ENCODE measurements around the gene RSU1. TPM values are rescaled to one million over a fixed set of nuclear protein-coding genes. Genes with fewer than 3 reads are reported as not detected.
A peak's percentile ranks its signal among the peaks of the same experiment; 100 is the strongest.

Gene RSU1
- total RNA-seq, 1 donor from 2014 or later, result 33.0 TPM

DNA sequence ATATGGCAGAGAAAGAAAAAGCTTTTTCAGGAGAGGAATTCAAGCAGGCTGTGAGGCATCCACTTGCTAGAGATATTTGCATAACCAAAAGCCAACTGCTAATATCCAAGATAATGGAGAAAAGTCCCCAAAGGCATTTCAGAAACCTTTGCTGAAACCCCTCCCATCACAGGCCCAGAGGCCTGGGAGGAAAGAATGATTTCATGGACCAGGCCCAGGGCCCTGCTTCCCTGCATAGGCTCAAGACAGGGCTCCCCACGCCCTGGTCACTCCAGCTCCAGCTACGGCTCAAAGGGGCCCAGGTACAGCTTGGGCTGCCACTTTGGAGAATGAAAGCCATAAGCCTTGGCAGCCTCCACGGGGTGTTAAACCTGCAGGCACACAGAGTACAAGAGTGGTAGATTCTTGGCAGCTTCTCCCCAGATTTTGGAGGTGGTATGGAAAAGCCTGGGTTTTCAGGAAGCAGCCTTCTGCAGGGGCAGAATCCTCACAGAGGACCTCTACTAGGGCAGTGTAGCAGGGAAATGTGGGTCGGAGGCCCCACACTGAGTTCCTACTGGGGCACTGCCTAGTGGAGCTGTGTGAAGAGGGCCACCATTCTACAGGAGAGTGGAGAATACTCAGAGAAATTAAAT is 5.6 kb upstream of the RSU1 start:
- no peak for DNase-seq (ENCODE audit: low spot score in 2 of 2)
- no peak for FAIRE-seq

DNA sequence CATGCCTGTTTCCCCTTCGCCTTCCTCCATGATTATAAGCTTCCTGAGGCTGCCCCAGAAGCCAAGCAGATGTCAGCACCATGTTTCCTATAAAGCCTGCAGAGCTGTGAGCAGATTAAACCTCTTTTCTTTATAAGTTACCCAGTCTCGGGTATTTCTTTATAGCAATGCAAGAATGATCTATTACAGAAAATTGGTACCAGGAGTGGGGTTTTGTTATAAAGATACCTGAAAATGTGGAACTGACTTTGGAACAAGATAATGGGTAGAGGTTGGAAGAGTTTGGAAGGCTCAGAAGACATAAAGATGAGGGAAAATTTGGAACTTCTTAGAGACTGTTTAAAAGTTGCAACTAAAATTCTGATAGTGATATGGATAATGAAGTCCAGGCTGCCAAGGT is 4.8 kb upstream of the RSU1 start:
- DNase-seq (ENCODE audit: low spot score in 2 of 2) (no peak), FAIRE-seq (no peak)

DNA sequence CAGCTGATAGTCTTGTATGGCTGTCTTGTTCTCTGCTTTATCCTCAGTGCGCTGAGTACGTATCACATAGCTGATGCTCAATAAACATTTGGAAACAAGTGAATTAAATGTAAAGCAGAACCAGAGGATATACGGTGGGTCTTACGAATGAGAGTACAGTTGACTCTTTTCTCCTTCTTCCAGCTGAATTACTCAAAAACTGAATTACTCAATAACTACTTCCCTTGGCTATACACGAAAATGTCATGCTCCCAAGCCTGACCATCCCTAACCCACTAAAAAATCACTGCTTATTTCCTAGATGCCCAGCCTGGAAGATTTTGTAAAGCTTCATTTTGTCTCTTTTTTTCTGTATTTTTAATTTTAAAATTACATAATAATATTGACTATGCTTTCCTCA is 3.2 kb upstream of the RSU1 start:
- DNase-seq (ENCODE audit: low spot score in 2 of 2) (no peak), FAIRE-seq (no peak)

DNA sequence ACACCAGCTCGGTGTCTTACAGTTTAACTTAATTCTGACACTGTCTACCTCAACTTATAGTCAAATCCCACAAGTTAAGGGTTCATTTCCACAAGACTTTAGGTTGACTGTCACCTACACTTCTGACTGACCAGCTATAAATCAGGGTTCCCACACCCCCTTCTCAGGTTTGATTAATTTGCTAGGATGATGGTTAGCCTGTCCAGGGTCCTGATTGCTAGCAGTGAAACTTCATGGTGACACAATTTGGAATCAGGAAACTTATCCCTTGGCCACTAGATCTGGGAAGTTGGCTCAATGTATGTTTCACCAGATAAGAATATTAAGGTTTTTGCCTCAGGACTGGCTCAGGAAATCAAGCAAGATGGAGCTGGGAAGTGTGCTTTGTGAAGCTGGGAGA is 2.8 kb upstream of the RSU1 start:
- no peak for FAIRE-seq
- DNase-seq (ENCODE audit: low spot score in 2 of 2), result no peak

DNA sequence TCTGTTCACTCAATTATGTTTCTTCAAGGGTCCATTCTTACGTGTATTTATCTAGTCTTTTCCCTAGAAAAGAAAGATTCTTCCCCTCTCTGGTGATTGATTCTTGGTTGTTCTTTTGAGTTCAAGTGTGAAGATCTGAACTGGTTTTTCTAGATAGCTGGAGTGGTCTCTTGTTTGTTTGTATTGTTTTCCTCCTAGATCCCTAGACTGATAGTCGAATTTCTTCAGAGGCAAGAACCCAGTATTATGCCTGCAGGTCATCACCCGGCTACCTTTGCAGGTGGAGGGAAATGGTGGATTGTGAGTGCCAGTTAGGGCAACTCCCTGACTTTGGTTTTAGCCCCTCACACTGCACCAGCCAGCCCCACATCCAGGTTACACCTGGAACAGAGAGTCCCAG is 2.2 kb upstream of the RSU1 start:
- DNase-seq (ENCODE audit: low spot score in 2 of 2), result no peak
- FAIRE-seq, result no peak

DNA sequence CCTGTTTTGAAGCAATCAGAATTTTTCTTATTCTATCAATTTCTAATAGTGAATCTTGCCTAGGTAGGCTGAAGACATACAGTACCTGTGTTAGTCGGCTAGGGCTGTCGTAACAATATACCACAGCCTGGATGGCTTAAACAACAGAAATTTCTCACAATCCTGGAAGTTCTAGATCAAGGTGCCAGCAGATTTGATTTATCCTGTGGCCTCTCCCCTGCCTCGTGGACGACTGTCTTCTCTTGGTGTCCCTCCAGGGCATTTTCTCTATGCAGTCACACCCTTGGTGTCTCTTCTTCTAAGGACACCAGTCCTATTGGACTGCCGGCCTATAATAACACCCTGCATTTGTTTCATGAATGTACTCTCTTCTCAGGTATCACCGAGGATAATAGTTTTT is 1.8 kb upstream of the RSU1 start:
- no peak for FAIRE-seq
- DNase-seq (ENCODE audit: low spot score in 2 of 2), result no peak

DNA sequence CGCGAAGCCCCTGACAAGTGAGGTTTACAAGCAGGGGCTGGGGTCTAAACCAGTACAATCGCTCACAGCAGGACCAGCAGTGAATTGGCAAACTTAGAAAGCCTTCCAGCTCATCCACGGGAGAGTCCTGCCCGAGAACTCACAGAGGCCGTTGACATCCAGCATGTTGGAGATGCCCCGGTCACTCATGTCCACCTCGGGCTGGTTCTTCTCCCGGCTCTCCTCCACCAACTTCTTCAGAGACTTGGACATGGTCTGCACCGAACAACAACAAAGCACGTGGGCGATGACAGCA is 447 bp downstream of the RSU1 start:
- no peak for FAIRE-seq
- DNase-seq (ENCODE audit: low spot score in 2 of 2), result no peak

DNA sequence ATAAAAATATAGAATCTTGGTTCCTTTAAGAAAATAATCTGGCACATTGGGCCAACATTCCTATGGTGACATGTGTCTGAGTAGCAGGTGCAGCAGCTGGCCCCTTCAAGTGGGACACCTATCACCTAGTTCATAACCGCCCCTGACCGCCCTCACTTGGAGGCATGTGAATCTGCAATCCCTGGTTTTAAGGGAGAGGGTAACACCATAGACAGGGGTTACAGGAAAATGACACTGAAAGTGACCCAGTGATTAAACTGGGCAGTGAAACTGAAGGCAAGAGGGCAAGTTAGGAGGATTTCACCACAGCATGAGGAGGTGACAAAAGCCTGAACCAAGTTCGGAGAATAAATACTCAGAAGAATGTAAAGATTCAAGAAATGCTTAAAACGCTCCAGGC is 1.1 kb downstream of the RSU1 start:
- FAIRE-seq (no peak), DNase-seq (ENCODE audit: low spot score in 2 of 2) (no peak)

DNA sequence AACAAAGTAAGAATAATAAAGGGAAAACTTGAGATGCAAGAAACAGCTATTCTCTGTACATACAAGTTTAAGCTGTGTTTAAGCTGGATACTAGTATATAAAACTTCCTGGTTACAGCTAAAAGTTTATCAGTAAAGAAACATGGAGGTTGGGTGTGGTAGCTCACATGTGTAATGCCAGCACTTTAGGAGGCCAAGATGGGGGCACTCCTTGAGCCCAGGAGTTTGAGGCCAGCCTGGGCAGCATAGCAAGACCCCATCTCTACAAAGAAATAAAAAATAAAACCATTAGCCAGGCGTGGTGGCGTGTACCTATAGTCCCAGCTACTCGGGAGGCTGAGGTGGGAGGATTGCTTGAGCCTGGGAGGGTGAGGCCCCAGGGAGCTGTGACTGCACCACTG is 3.2 kb downstream of the RSU1 start:
- no peak for FAIRE-seq

DNA sequence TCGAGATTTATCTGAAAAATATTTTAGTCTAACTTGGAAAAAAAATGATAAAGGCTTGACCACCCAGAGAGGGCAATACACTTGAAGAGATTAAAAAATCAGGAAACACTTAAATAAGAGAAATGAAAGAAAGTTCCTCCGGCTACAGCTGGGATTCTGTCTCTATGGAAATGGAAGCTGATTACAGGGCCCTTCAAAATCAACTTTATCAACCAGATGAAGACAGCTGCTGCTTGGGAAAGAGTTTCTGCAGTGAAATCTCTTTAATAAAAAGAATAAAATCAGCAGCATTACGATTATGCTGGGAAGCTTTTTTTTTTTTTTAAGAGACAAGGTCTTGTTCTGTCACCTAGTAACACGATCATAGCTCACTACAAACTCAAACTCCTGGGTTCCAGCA is 4.5 kb downstream of the RSU1 start:
- DNase-seq (ENCODE audit: low spot score in 2 of 2), result no peak
- no peak for FAIRE-seq

More for the DNA sequence above, 3.2 kb downstream of the RSU1 start:
- no peak for DNase-seq (ENCODE audit: low spot score in 2 of 2)

DNA sequence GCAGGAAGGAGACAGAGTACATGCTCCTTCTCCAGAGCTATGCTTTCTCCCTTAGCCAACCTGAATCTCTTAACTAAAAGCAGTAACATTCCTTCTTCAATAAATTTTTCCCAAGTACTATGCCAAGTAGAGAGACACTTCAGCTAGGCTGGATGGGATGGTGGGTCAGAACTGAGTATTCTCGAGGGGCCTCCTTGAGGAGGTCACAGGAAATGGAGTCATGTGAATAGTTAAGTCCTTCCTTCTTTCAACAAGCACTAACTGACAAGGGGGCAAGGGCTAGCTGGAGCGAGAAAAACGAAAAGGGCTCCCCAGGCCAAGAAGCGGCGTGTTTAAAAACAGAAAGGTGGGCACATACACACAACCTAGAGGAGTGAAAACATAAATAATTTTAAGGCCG is 5.5 kb downstream of the RSU1 start:
- DNase-seq (ENCODE audit: low spot score in 2 of 2), result no peak
- FAIRE-seq, result no peak

DNA sequence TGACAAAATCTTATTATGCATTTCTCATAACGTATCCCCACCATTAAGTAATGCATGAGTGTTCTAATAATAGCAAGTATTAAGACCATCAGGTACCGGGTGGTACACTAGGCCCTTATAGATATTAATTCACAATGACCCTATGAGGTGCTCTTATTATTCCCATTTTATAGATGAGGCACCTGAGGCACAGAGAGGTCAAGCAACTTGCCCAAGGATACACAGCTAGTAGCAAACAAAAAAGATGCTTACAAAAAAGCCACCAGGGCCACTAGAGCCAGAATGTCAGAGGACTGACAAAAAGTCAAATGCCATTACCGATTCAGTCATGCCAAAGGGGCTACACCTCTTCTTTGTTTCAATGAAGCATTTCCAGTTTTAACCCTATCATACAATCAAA is 5.9 kb downstream of the RSU1 start:
- no peak for DNase-seq (ENCODE audit: low spot score in 2 of 2)
- FAIRE-seq, result no peak

DNA sequence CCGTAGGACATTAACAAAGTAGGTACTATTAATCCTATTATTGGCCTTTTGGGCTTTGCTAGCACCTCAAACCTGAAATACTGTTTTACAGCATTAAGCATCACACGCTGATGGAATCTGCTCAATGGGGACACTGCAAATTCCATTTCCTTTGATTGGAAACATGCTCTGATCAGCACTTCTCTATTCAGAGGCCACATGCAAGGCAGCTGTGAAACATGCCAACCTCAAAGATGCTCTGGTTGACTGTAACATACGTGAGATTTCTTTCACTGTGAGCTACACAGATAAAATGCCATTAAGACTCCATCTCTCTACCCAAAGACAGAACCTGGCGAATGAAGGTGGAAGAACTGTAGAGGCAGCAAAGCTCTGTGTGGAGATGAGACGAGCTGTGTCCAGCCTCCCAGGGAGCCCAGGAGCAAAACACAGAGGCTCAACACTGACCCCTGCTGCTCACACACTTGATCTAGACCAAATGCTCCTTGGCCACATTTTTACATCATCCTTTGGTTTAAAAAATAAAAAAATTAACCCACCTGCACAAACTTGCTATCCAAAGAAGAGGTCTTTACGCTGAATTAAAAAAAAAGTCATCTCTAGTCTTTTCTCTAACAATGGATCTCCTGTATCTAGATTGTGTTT is 8.0 kb downstream of the RSU1 start:
- FAIRE-seq (no peak), DNase-seq (ENCODE audit: low spot score in 2 of 2) (peak in 1 of 2 donors; percentile 40)

DNA sequence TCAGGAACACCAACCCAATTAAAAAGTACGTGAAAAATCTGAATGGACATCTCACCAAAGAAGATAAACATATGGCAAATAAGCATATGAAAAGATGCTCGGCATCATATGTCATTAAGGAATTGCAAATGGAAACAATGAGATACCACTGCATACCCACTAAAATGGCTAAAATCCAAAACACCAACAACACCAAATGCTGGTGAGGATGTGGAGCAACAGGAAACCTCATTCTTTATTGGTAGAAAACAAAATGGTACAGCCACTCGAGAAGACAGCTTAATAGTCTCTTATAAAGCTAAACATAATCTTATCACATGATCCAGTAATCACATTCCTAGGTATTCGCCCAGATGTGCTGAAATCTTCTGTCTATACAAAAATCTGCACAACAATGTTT is 13.1 kb downstream of the RSU1 start:
- DNase-seq (ENCODE audit: low spot score in 2 of 2) (no peak), FAIRE-seq (no peak)

DNA sequence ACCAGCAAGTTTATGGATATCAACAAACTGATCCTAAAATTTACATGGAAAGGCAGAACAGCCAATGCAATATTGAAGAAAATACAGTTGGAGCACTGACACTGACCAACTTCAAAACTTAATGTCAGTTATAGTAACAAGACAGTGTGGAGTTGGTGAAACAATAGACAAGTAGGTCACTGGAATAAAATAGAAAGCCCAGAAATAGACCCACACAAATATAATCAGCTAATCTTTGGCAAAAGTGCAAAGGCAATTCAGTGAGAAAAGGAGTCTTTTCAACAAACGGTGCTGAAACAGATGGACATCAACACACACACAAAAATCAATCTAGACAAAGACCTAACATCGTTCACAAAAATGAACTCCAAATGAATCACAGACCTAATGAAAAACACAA is 13.8 kb downstream of the RSU1 start:
- DNase-seq (ENCODE audit: low spot score in 2 of 2) (no peak), FAIRE-seq (no peak)

DNA sequence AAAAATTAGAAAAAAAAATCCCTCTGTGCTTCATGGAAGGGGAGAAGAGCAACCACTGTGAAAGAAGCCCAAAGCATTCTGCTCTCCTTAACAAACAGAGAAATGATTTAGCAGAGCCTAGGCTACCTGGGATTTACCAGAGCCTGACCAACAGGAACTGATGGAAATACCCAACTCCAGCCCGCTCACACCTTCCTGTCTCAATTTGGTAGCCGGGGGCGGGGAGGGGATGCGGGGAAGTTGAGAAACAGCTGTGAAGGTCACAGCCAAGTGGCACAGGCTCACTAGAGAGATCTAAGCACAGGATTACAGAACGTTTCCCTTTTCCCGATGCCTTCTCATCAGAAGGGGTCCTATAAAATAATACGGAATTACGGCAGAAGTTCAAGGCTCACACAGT is 17.6 kb downstream of the RSU1 start:
- DNase-seq (ENCODE audit: low spot score in 2 of 2) (no peak), FAIRE-seq (no peak)

DNA sequence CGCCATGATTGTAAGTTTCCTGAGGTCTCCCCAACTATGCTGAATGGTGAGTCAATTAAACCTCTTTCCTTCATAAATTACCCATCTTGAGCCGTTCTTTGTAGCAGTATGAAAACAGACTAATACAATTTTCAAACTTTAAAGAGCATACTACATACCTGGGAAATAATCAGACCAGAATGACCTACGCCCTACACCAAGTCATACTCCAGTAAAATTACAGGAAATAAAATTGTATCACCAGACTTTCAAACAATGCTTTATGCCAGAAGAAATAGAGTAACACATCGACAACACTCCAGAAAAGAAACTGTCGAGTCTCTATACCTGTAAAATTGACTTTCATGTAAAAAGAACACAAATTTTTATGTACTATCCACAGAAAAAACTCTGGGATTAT is 18.7 kb downstream of the RSU1 start:
- DNase-seq (ENCODE audit: low spot score in 2 of 2), result no peak
- no peak for FAIRE-seq

DNA sequence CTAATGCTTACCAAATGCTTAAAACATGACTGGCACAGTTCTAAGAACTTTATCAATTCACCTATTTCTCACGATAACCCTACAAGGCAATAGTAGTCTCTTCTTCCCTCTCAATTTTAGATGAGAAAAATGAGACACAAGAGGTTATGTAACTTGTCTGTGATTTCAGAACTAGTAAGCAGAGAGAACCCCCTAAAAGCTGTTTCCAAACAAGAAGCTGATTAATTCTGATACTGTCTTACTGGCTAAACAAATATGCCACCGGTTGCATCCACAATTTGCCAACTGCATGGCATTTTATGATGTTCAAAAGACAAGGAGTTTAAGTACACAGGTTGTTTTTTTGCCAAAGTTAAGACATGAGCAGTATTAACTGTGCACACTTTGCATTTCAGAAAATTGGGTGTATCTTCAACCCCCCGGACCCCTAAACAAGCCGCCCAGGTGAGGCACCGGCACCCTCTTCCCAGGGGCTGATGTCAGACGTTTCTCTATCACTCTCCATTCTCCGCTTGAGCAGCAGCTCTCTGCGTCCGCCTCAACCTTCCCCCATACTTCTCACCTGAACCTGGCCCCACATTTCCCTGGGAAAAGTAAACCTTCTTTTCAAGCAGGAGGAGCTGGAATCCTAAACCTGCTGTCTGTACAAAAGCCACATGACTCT is 21.7 kb downstream of the RSU1 start:
- DNase-seq (ENCODE audit: low spot score in 2 of 2) (no peak), FAIRE-seq (no peak)

DNA sequence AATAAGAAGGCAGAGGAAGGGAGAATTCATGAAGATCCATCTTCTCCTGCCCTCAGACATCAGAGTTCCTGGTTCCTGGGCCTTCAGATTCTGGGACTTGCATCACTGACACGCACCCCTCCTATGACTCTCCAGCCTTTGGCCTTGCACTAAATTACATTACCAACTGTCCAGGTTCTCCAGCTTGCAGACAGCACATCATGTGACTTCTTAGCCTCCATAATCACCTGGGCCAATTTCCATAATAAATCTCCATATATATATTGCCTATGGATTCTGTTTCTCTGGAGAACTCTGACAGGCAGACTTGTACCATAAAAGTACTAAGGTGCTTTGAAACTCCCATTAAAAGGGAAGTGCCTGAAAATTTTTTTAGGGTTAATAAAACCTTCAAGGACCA is 23.2 kb downstream of the RSU1 start:
- no peak for DNase-seq (ENCODE audit: low spot score in 2 of 2)
- FAIRE-seq, result no peak

DNA sequence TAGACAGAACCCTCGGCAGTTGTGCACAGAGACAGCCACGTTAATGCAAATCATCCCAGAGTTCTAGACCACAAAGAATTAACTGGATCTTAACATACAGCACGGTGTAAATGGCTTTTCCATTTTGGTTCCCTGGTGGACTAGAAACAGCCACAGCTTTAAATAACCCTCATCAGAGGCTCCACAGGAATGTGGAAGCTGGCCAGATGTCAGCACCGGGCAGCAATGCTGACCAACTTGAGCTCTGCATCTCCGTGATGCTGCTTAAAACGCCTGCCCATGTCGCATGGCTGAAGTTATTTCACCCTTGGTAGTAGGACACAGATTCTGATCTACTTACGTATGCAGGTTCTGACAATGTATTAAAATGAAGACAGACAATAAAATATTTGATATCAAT is 24.5 kb downstream of the RSU1 start:
- FAIRE-seq, result no peak
- DNase-seq (ENCODE audit: low spot score in 2 of 2), result no peak

DNA sequence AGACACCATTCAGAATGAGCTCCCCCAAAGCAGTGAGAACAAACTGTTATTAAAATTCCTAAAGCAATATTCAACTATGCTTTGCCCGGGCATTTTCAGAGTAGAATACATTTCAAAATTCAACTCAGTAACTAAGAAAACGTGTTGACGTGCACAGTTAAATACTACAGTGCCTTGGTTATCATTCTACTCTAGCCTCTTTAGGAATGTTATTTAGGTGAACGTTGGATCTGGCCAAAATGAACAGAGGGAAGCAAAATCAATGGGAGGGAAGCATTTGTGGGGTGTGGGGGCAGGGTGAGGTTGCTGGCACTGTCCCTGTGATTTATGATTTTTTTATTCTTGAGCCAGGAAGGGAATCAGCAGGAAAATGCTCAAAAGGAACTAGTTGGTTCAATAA is 27.5 kb downstream of the RSU1 start:
- FAIRE-seq, result no peak
- no peak for DNase-seq (ENCODE audit: low spot score in 2 of 2)

DNA sequence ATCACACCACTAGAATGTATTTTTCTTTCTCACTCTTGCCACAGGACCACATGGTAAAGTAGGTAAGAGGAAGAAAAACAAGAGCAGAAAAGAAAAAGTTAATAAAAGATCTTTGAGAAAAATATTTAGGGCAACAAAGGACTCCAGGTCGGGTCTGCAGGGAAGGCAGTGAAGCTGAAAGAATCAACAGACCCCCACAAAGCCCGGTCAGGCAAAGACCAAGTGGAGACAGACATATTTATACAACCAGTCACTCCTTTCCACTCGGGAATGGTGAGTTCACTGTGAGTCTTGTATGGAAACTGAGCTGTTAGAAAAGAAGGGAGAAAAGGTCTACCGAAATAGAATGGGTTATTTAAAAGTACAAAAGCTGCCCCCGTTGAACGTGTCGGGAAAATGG is 28.0 kb downstream of the RSU1 start:
- FAIRE-seq, result no peak
- DNase-seq (ENCODE audit: low spot score in 2 of 2), result no peak

DNA sequence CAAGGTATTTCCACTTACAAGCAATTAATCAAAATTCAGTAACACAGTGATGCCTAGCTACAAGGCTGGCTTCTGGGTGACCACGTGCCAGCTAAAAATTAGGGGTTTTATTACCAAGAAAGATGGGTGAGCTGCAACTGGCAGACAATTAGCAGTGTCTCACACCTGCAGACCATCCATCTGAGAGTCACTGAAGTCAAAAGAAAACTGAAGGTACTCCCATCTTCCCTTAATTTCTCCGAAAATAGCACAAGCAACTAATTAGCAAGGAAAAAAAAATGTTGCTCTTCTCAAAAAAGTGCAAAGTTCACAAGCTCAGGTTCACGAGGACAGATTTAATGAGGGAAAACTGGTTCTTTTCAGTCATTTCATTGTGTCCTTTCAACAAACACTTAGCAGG is 28.4 kb downstream of the RSU1 start:
- FAIRE-seq (no peak), DNase-seq (ENCODE audit: low spot score in 2 of 2) (no peak)
